Activated CD8-positive, alpha-beta memory T cell treated with anti-CD3 and anti-CD28 coated beads, Interleukin-2, amount 50 U/mL, for 48 hours (primary cell): ENCODE data around the gene TNFAIP8L3.
"Not testable (repeated sequence)": the region's sequence is repeated elsewhere in the genome, so short reads cannot be mapped to it uniquely, and the experiment has no call there.

Experiments
- DNase-seq: peaks from one replicate; pipeline ENCODE4 v3.0.0-alpha.2; 2020

Gene TNFAIP8L3

GRCh38 chr15:51051776-51052175 is 42.9 kb downstream of the TNFAIP8L3 start:
- DNase-seq, result no peak

- DNase-seq, result no peak
Measured at GRCh38 chr15:51049081-51049480, 45.6 kb downstream of the TNFAIP8L3 start.

GRCh38 chr15:51048308-51048707 is 46.4 kb downstream of the TNFAIP8L3 start:
- DNase-seq, result no peak

GRCh38 chr15:51046799-51047449 is 47.8 kb downstream of the TNFAIP8L3 start:
- no peak for DNase-seq

GRCh38 chr15:51046016-51046415 is 48.7 kb downstream of the TNFAIP8L3 start:
- no peak for DNase-seq

- no peak for DNase-seq
Measured at GRCh38 chr15:51044037-51044727, 50.5 kb downstream of the TNFAIP8L3 start.

GRCh38 chr15:51038974-51039319 is 55.8 kb downstream of the TNFAIP8L3 start:
- no peak for DNase-seq

- no peak for DNase-seq
Measured at GRCh38 chr15:51038162-51038973, 56.3 kb downstream of the TNFAIP8L3 start.

- DNase-seq, result not testable (repeated sequence)
Measured at GRCh38 chr15:51037474-51037873, 57.2 kb downstream of the TNFAIP8L3 start.

- no peak for DNase-seq
Measured at GRCh38 chr15:51030649-51031316, 63.9 kb downstream of the TNFAIP8L3 start.

- no peak for DNase-seq
Measured at GRCh38 chr15:51025454-51025846, 69.3 kb downstream of the TNFAIP8L3 start.

GRCh38 chr15:51024735-51025453 is 69.8 kb downstream of the TNFAIP8L3 start:
- DNase-seq, result no peak

- no peak for DNase-seq
Measured at GRCh38 chr15:51023499-51023898, 71.2 kb downstream of the TNFAIP8L3 start.

GRCh38 chr15:51022206-51022605 is 72.5 kb downstream of the TNFAIP8L3 start:
- DNase-seq, result no peak

- no peak for DNase-seq
Measured at GRCh38 chr15:51016615-51017014, 78.1 kb downstream of the TNFAIP8L3 start.

GRCh38 chr15:51011212-51011611 is 83.5 kb downstream of the TNFAIP8L3 start:
- no peak for DNase-seq

GRCh38 chr15:51007131-51007666 is 87.5 kb downstream of the TNFAIP8L3 start:
- no peak for DNase-seq
